ENCODE measurements around the gene TMEM176B. TPM values are rescaled to one million over a fixed set of nuclear protein-coding genes. Genes with fewer than 3 reads are reported as not detected.

TMEM176B gene
- total RNA-seq, 1 experiment from 2014 or later: 2.2 TPM

DNA sequence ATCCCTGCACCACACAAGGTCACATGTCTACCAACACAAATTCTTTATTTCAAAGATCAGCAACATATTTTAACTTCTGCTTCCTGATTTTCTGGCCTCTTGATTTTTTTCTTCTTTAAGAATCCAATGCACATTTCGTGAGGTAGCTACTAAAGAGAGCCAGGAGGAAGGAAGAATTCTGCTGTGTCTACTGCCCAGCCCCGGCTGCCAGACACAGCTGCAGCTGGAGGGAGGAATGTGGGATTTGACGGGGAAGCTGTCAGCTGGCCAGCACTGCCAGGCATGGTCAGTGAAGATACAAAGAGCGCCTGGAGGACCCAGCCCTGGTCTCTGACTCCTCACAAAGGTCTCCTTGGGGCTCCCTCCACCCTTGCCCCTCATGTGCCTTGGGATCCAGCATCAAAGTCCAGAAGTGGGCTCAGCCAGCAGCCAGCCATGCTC lies 45.3 kb upstream of the TMEM176B start:
- H3K9me3 ChIP-seq (ENCODE audit: low read depth, low read length, poor library complexity, severe bottlenecking): no peaks in the 10 kb centered on the region
- CTCF ChIA-PET: interaction anchor here (0.5 kb wide), 1 partner anchor 136 kb away, joined by 4 read pairs; no protein-coding TSS in a partner anchor
- BruUV-seq (replicated peaks): no TSS peak
- DNase-seq (ENCODE audit: low spot score): no peak
- no peak overlapping the region for H3K27ac ChIP-seq (ENCODE audit: low read depth, low read length, poor library complexity, severe bottlenecking)
- H3K27me3 ChIP-seq (replicated peaks; ENCODE audit: insufficient read depth, low read depth, low read length, poor library complexity): no peaks in the 10 kb centered on the region
- no peak overlapping the region for H3K4me3 ChIP-seq (ENCODE audit: low read depth, low read length, poor library complexity, severe bottlenecking)
- POLR2A ChIA-PET (ENCODE audit: low non-redundant PET): no interaction called here
- no peak for TF ChIP-seq EZH2 (IDR thresholded peaks at IDR 0.05; ENCODE audit: borderline replicate concordance, low read depth, low read length, poor library complexity, severe bottlenecking)
- TF ChIP-seq, protein P1, sequence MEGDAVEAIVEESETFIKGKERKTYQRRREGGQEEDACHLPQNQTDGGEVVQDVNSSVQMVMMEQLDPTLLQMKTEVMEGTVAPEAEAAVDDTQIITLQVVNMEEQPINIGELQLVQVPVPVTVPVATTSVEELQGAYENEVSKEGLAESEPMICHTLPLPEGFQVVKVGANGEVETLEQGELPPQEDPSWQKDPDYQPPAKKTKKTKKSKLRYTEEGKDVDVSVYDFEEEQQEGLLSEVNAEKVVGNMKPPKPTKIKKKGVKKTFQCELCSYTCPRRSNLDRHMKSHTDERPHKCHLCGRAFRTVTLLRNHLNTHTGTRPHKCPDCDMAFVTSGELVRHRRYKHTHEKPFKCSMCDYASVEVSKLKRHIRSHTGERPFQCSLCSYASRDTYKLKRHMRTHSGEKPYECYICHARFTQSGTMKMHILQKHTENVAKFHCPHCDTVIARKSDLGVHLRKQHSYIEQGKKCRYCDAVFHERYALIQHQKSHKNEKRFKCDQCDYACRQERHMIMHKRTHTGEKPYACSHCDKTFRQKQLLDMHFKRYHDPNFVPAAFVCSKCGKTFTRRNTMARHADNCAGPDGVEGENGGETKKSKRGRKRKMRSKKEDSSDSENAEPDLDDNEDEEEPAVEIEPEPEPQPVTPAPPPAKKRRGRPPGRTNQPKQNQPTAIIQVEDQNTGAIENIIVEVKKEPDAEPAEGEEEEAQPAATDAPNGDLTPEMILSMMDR (conservative IDR thresholded peaks at IDR 0.05; ENCODE audit: low read depth, low read length): no peak
- intact Hi-C loops (cut with micrococcal nuclease; ENCODE audit: unreplicated experiment): no loop called here
- H3K36me3 ChIP-seq (ENCODE audit: insufficient read depth, low read length, poor library complexity, severe bottlenecking): no peaks in the 10 kb centered on the region
- no peaks in the 10 kb centered on the region for H3K4me1 ChIP-seq (ENCODE audit: insufficient read depth, low read length, poor library complexity, severe bottlenecking)

DNA sequence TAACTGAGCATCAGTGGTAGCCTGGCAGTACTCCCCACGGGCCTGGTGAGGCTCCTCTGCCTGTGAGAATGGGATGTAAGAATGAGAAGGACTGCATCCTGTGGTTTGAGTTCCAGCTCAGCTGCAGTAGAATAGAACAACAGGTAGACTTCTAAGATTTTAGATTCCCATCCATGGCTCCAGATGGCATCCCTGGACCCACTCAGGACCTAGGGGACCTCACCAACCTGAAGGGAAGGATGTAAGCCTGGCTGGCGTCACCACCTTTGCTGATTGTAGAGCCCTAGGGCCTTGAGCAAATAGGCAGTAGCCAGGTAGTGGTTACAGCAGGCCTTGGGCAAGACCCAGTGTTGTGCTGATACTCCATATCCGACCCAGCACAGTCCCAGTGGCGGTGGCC lies 42.6 kb upstream of the TMEM176B start:
- no peaks in the 10 kb centered on the region for H3K27me3 ChIP-seq (replicated peaks; ENCODE audit: insufficient read depth, low read depth, low read length, poor library complexity)
- H3K27ac ChIP-seq (ENCODE audit: low read depth, low read length, poor library complexity, severe bottlenecking): no peak overlapping the region
- H3K4me1 ChIP-seq (ENCODE audit: insufficient read depth, low read length, poor library complexity, severe bottlenecking): no peaks in the 10 kb centered on the region
- intact Hi-C loops (cut with micrococcal nuclease; ENCODE audit: unreplicated experiment): no loop called here
- no peak overlapping the region for H3K4me3 ChIP-seq (ENCODE audit: low read depth, low read length, poor library complexity, severe bottlenecking)
- H3K36me3 ChIP-seq (ENCODE audit: insufficient read depth, low read length, poor library complexity, severe bottlenecking): no peaks in the 10 kb centered on the region
- no TSS peak for BruUV-seq (replicated peaks)
- no peak for DNase-seq (ENCODE audit: low spot score)
- no peaks in the 10 kb centered on the region for H3K9me3 ChIP-seq (ENCODE audit: low read depth, low read length, poor library complexity, severe bottlenecking)
- POLR2A ChIA-PET (ENCODE audit: low non-redundant PET): no interaction called here
- TF ChIP-seq, protein P1 (conservative IDR thresholded peaks at IDR 0.05; ENCODE audit: low read depth, low read length): no peak
- TF ChIP-seq EZH2 (IDR thresholded peaks at IDR 0.05; ENCODE audit: borderline replicate concordance, low read depth, low read length, poor library complexity, severe bottlenecking): no peak
- CTCF ChIA-PET: no interaction called here

DNA sequence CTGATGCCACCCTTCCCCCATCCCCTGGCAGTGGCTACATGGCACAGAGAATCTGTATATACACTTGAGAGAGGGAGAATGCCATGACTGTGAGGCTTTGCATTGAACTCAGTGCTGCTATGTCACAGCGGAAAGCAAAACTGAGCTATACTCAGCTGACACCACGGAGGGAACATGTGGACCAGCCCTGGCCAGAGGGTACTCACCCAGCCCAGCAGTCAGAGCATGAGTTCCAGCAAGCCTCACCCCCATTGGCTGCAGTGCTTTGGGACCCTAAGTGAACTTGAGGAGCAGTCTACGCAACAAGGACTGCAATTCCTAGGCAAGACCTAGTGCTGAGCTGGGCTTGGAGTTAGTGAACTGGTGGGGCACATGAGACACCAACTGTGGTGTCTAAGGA lies 41.9 kb upstream of the TMEM176B start:
- Histone ChIP-seq H3K27ac (ENCODE audit: low read depth, low read length, poor library complexity, severe bottlenecking) (no peak overlapping the region), H3K4me1 (ENCODE audit: insufficient read depth, low read length, poor library complexity, severe bottlenecking) (no peaks in the 10 kb centered on the region), H3K27me3 (replicated peaks; ENCODE audit: insufficient read depth, low read depth, low read length, poor library complexity) (no peaks in the 10 kb centered on the region), H3K36me3 (ENCODE audit: insufficient read depth, low read length, poor library complexity, severe bottlenecking) (no peaks in the 10 kb centered on the region), H3K4me3 (ENCODE audit: low read depth, low read length, poor library complexity, severe bottlenecking) (no peak overlapping the region), H3K9me3 (ENCODE audit: low read depth, low read length, poor library complexity, severe bottlenecking) (no peaks in the 10 kb centered on the region)
- no peak for DNase-seq (ENCODE audit: low spot score)
- TF ChIP-seq, protein P1 (conservative IDR thresholded peaks at IDR 0.05; ENCODE audit: low read depth, low read length): no peak
- no peak for TF ChIP-seq EZH2 (IDR thresholded peaks at IDR 0.05; ENCODE audit: borderline replicate concordance, low read depth, low read length, poor library complexity, severe bottlenecking)
- BruUV-seq (replicated peaks): no TSS peak
- intact Hi-C loops (cut with micrococcal nuclease; ENCODE audit: unreplicated experiment): no loop called here
- ChIA-PET CTCF (no interaction called here), POLR2A (ENCODE audit: low non-redundant PET) (no interaction called here)

Measured in A673 (cell line).